Gastroesophageal sphincter (tissue), 3 donors: ENCODE measurements around the gene CTNS.

ENCODE experiments used
- CTCF ChIP-seq, 4 experiments: fragments of 200-600 bp in 2 of 4; fragments of 450-650 bp in 2 of 4; sonication (generic) in 1 of 4; IDR thresholded peaks; one replicate each; pipeline ENCODE4 v1.5.1; 2017 to 2019; ENCODE audit warnings: antibody characterized with exemption in 4 of 4, mild to moderate bottlenecking in 2 of 4, moderate library complexity in 2 of 4
- POLR2A ChIP-seq, 2 donors: fragments of 450-650 bp; IDR thresholded peaks; one replicate each; pipeline ENCODE4 v1.6.1; 2017; ENCODE audit warnings: antibody characterized with exemption in 2 of 2, mild to moderate bottlenecking in 2 of 2, moderate library complexity in 1 of 2
- POLR2AphosphoS5 ChIP-seq: sonication (generic); formaldehyde crosslinking; IDR thresholded peaks from one replicate; pipeline ENCODE4 v1.6.1; 2017; ENCODE audit warnings: antibody characterized with exemption

GRCh38 chr17:3610523-3610922, 26.0 kb upstream of the CTNS start:
- TF ChIP-seq POLR2AphosphoS5 (no peak), CTCF (IDR thresholded peaks at IDR 0.05) (no peak), POLR2A (IDR thresholded peaks at IDR 0.05) (no peak)
